BLaER1 (cell line): ENCODE results near the gene SPINK14.

Experiments used
- H3K27ac ChIP-seq: shearing (Covaris generic); formaldehyde crosslinking; 2 replicates; pipeline ENCODE4 v1.8.1; 2022
- H3K27me3 ChIP-seq: shearing (Covaris generic); formaldehyde crosslinking; 2 replicates; pipeline ENCODE4 v1.8.1; 2022
- H3K36me3 ChIP-seq: shearing (Covaris generic); formaldehyde crosslinking; 2 replicates; pipeline ENCODE4 v1.8.1; 2022
- H3K4me1 ChIP-seq: shearing (Covaris generic); formaldehyde crosslinking; 2 replicates; pipeline ENCODE4 v1.8.1; 2022
- H3K4me2 ChIP-seq: shearing (Covaris generic); formaldehyde crosslinking; 2 replicates; pipeline ENCODE4 v1.8.1; 2022
- H3K4me3 ChIP-seq: shearing (Covaris generic); formaldehyde crosslinking; 2 replicates; pipeline ENCODE4 v1.8.1; 2022
- H3K9ac ChIP-seq: shearing (Covaris generic); formaldehyde crosslinking; 2 replicates; pipeline ENCODE4 v1.8.1; 2022
- H3K9me3 ChIP-seq: shearing (Covaris generic); formaldehyde crosslinking; 2 replicates; pipeline ENCODE4 v1.8.1; 2022
- H4K20me1 ChIP-seq: shearing (Covaris generic); formaldehyde crosslinking; 2 replicates; pipeline ENCODE4 v1.8.1; 2022
- Cebpa-rat ChIP-seq: shearing (Covaris generic); IDR thresholded peaks from 2 replicates; pipeline ENCODE4 v1.8.1; 2022

Gene SPINK14

GRCh38 chr5:148168246-148168645, at the start of gene SPINK14:
Gene SPINK14 (plus strand): TSS chr5:148168546. CDS start chr5:148169733, 1,187 bp downstream.
- H3K4me2 ChIP-seq, result no peak within 1 kb of the TSS
- H3K4me3 ChIP-seq, result no peak within 1 kb of the TSS
- H4K20me1 ChIP-seq, result no peaks in the 10 kb centered on the region
- H3K9me3 ChIP-seq, result no peaks in the 10 kb centered on the region
- no peak within 1 kb of the TSS for H3K27ac ChIP-seq
- H3K36me3 ChIP-seq, result no peaks in the 10 kb centered on the region
- no peaks in the 10 kb centered on the region for H3K27me3 ChIP-seq
- no peaks in the 10 kb centered on the region for H3K4me1 ChIP-seq
- no peak within 1 kb of the TSS for H3K9ac ChIP-seq
- no peak for TF ChIP-seq Cebpa-rat

- no peak for TF ChIP-seq Cebpa-rat
- Histone ChIP-seq H4K20me1 (no peaks in the 10 kb centered on the region), H3K36me3 (no peaks in the 10 kb centered on the region), H3K9ac (no peak overlapping the region), H3K9me3 (no peaks in the 10 kb centered on the region), H3K4me2 (no peak overlapping the region), H3K4me3 (no peak overlapping the region), H3K27ac (no peak overlapping the region), H3K27me3 (no peaks in the 10 kb centered on the region), H3K4me1 (no peaks in the 10 kb centered on the region)
These were observed 48.0 kb upstream of the SPINK14 start for GRCh38 chr5:148120317-148120716.

- no peak overlapping the region for H3K4me2 ChIP-seq
- no peaks in the 10 kb centered on the region for H3K4me1 ChIP-seq
- H4K20me1 ChIP-seq, result no peaks in the 10 kb centered on the region
- no peak overlapping the region for H3K9ac ChIP-seq
- no peak overlapping the region for H3K27ac ChIP-seq
- TF ChIP-seq Cebpa-rat, result no peak
- no peaks in the 10 kb centered on the region for H3K36me3 ChIP-seq
- no peaks in the 10 kb centered on the region for H3K9me3 ChIP-seq
- H3K27me3 ChIP-seq, result no peaks in the 10 kb centered on the region
- no peak overlapping the region for H3K4me3 ChIP-seq
These were observed 42.7 kb upstream of the SPINK14 start for GRCh38 chr5:148125641-148126040.

- no peak overlapping the region for H3K27ac ChIP-seq
- H3K4me3 ChIP-seq, result no peak overlapping the region
- H3K36me3 ChIP-seq, result no peaks in the 10 kb centered on the region
- H3K9ac ChIP-seq, result no peak overlapping the region
- H3K27me3 ChIP-seq, result no peaks in the 10 kb centered on the region
- no peaks in the 10 kb centered on the region for H4K20me1 ChIP-seq
- H3K9me3 ChIP-seq, result no peaks in the 10 kb centered on the region
- no peaks in the 10 kb centered on the region for H3K4me1 ChIP-seq
- no peak overlapping the region for H3K4me2 ChIP-seq
- TF ChIP-seq Cebpa-rat, result no peak
These were observed 33.0 kb upstream of the SPINK14 start for GRCh38 chr5:148135091-148136048.

- no peak overlapping the region for H3K4me3 ChIP-seq
- H3K4me1 ChIP-seq, result peaks cover 3% of the 10 kb centered on the region; the same call in 1 of the 2 replicates
- no peak overlapping the region for H3K9ac ChIP-seq
- no peaks in the 10 kb centered on the region for H4K20me1 ChIP-seq
- no peaks in the 10 kb centered on the region for H3K36me3 ChIP-seq
- no peak overlapping the region for H3K27ac ChIP-seq
- H3K9me3 ChIP-seq, result no peaks in the 10 kb centered on the region
- no peaks in the 10 kb centered on the region for H3K27me3 ChIP-seq
- no peak overlapping the region for H3K4me2 ChIP-seq
- TF ChIP-seq Cebpa-rat, result no peak
These were observed 27.5 kb upstream of the SPINK14 start for GRCh38 chr5:148140846-148141245.

GRCh38 chr5:148141645-148142044, 26.7 kb upstream of the SPINK14 start:
- TF ChIP-seq Cebpa-rat, result no peak
- Histone ChIP-seq H3K4me3 (no peak overlapping the region), H3K27me3 (no peaks in the 10 kb centered on the region), H3K4me2 (no peak overlapping the region), H3K9ac (no peak overlapping the region), H4K20me1 (no peaks in the 10 kb centered on the region), H3K27ac (no peak overlapping the region), H3K4me1 (peaks cover 7% of the 10 kb centered on the region; the same call in 1 of the 2 replicates), H3K9me3 (no peaks in the 10 kb centered on the region), H3K36me3 (no peaks in the 10 kb centered on the region)

- no peak for TF ChIP-seq Cebpa-rat
- Histone ChIP-seq H3K27me3 (no peaks in the 10 kb centered on the region), H3K4me2 (no peak overlapping the region), H3K36me3 (no peaks in the 10 kb centered on the region), H3K4me3 (no peak overlapping the region), H3K9ac (no peak overlapping the region), H4K20me1 (no peaks in the 10 kb centered on the region), H3K9me3 (no peaks in the 10 kb centered on the region), H3K4me1 (peaks cover 7% of the 10 kb centered on the region; the same call in 1 of the 2 replicates), H3K27ac (no peak overlapping the region)
These were observed 22.4 kb upstream of the SPINK14 start for GRCh38 chr5:148145916-148146315.

GRCh38 chr5:148146487-148146886, 21.9 kb upstream of the SPINK14 start:
- no peaks in the 10 kb centered on the region for H3K36me3 ChIP-seq
- TF ChIP-seq Cebpa-rat, result no peak
- no peak overlapping the region for H3K4me2 ChIP-seq
- no peak overlapping the region for H3K4me3 ChIP-seq
- no peak overlapping the region for H3K9ac ChIP-seq
- no peaks in the 10 kb centered on the region for H4K20me1 ChIP-seq
- H3K27ac ChIP-seq, result no peak overlapping the region
- H3K27me3 ChIP-seq, result no peaks in the 10 kb centered on the region
- peaks cover 7% of the 10 kb centered on the region; the same call in 1 of the 2 replicates for H3K4me1 ChIP-seq
- no peaks in the 10 kb centered on the region for H3K9me3 ChIP-seq

GRCh38 chr5:148147415-148147814, 20.9 kb upstream of the SPINK14 start:
- no peak for TF ChIP-seq Cebpa-rat
- Histone ChIP-seq H3K27ac (no peak overlapping the region), H3K27me3 (no peaks in the 10 kb centered on the region), H3K4me1 (peaks cover 7% of the 10 kb centered on the region; the same call in 1 of the 2 replicates), H3K36me3 (no peaks in the 10 kb centered on the region), H3K4me3 (no peak overlapping the region), H3K9ac (no peak overlapping the region), H4K20me1 (no peaks in the 10 kb centered on the region), H3K4me2 (no peak overlapping the region), H3K9me3 (no peaks in the 10 kb centered on the region)

- Histone ChIP-seq H3K36me3 (no peaks in the 10 kb centered on the region), H4K20me1 (no peaks in the 10 kb centered on the region), H3K4me3 (no peak overlapping the region), H3K4me1 (no peaks in the 10 kb centered on the region), H3K27ac (no peak overlapping the region), H3K4me2 (no peak overlapping the region), H3K9ac (no peak overlapping the region), H3K27me3 (no peaks in the 10 kb centered on the region), H3K9me3 (peaks cover 6% of the 10 kb centered on the region)
- TF ChIP-seq Cebpa-rat, result no peak
These were observed 16.5 kb upstream of the SPINK14 start for GRCh38 chr5:148151872-148152271.
